T-helper 2 cell treated with Interferon-gamma antibody and Interleukin-4, amounts not matched to agents 100 ng/mL and 5 ng/mL, for 36 hours (primary cell): ENCODE results near the gene TRIP13. TPM values are rescaled to one million over a fixed set of nuclear protein-coding genes. Genes with fewer than 3 reads are reported as not detected.

Experiments
- intact Hi-C: fragments of 100-400 bp; cut with micrococcal nuclease; formaldehyde crosslinking; loops from one replicate; pipeline ENCODE4 v1.15.1; 2023
- total RNA-seq: library from RNA; stranded (reverse); gene quantifications from 2 replicates; pipeline ENCODE4 v1.2.3, GENCODE V29; 2022

Gene TRIP13
- total RNA-seq, 1 donor from 2014 or later = 36.8 TPM

GRCh38 chr5:854966-855743, 37.5 kb upstream of the TRIP13 start:
- intact Hi-C loops = no loop called here

- intact Hi-C loops = no loop called here
Measured at GRCh38 chr5:855771-856530, 36.7 kb upstream of the TRIP13 start.

GRCh38 chr5:856531-857425, 35.9 kb upstream of the TRIP13 start:
- intact Hi-C loops = no loop called here

GRCh38 chr5:858726-859125, 34.0 kb upstream of the TRIP13 start:
- intact Hi-C loops = no loop called here

GRCh38 chr5:859391-859790, 33.3 kb upstream of the TRIP13 start:
- intact Hi-C loops = no loop called here

GRCh38 chr5:859798-860296, 32.8 kb upstream of the TRIP13 start:
- intact Hi-C loops = no loop called here

GRCh38 chr5:860506-861150, 32.1 kb upstream of the TRIP13 start:
- intact Hi-C loops = no loop called here

- intact Hi-C loops = no loop called here
Measured at GRCh38 chr5:861442-862366, 31.0 kb upstream of the TRIP13 start.

- intact Hi-C loops = no loop called here
Measured at GRCh38 chr5:862367-863243, 30.1 kb upstream of the TRIP13 start.

- intact Hi-C loops = no loop called here
Measured at GRCh38 chr5:863244-863805, 29.4 kb upstream of the TRIP13 start.

GRCh38 chr5:864492-865167, 28.1 kb upstream of the TRIP13 start:
- intact Hi-C loops = no loop called here

GRCh38 chr5:865168-865521, 27.5 kb upstream of the TRIP13 start:
- intact Hi-C loops = no loop called here

GRCh38 chr5:865771-866170, 26.9 kb upstream of the TRIP13 start:
- intact Hi-C loops = no loop called here

- intact Hi-C loops = no loop called here
Measured at GRCh38 chr5:867300-867870, 25.3 kb upstream of the TRIP13 start.

- intact Hi-C loops = no loop called here
Measured at GRCh38 chr5:868428-869135, 24.1 kb upstream of the TRIP13 start.

- intact Hi-C loops = no loop called here
Measured at GRCh38 chr5:870956-871355, 21.7 kb upstream of the TRIP13 start.
